AG10803 (cell line): ENCODE measurements around the gene CCDC85B.

Experiments used
- DNase-seq: peaks from one replicate; pipeline ENCODE4 v3.0.0; 2010; ENCODE audit warnings: low read depth
- H3K4me3 ChIP-seq: 2 replicates; pipeline ENCODE4 v1.5.1; 2011; ENCODE audit warnings: mild to moderate bottlenecking, low read length, control low read depth
- CTCF ChIP-seq: conservative IDR thresholded peaks from 2 replicates; pipeline ENCODE4 v1.5.1; 2011; ENCODE audit warnings: mild to moderate bottlenecking, low read length, control low read depth, inconsistent platforms

The CCDC85B gene

GRCh38 chr11:65858681-65859087 is 31.8 kb upstream of the CCDC85B start:
- no peak for TF ChIP-seq CTCF
- DNase-seq, result no peak
- peak overlapping the region; percentile 71 for H3K4me3 ChIP-seq

- H3K4me3 ChIP-seq, result peak overlapping the region; percentile 96
- no peak for TF ChIP-seq CTCF
- peak; percentile 97 for DNase-seq
Measured at GRCh38 chr11:65859095-65859811, 31.2 kb upstream of the CCDC85B start.

- peak overlapping the region; percentile 96 for H3K4me3 ChIP-seq
- TF ChIP-seq CTCF, result no peak
- DNase-seq, result no peak
Measured at GRCh38 chr11:65859812-65860277, 30.6 kb upstream of the CCDC85B start.

- TF ChIP-seq CTCF, result peak; percentile 74
- peak within 1 kb of the TSS; percentile 96 for H3K4me3 ChIP-seq
- peak; percentile 97 for DNase-seq
Measured at GRCh38 chr11:65860278-65861164, 30.0 kb upstream of the CCDC85B start, which contains the start of gene MUS81. MUS81 (plus strand) TSS chr11:65860433; CDS start chr11:65860754, 321 bp downstream.

- no peak for TF ChIP-seq CTCF
- no peak for DNase-seq
- H3K4me3 ChIP-seq, result peak overlapping the region; percentile 96
Measured at GRCh38 chr11:65861165-65861505, 29.3 kb upstream of the CCDC85B start.

GRCh38 chr11:65861533-65862183 is 28.8 kb upstream of the CCDC85B start:
- no peak for DNase-seq
- H3K4me3 ChIP-seq, result peak overlapping the region; percentile 96
- TF ChIP-seq CTCF, result no peak
